Measurements from ENCODE around the gene UNCX. TPM values are rescaled to one million over a fixed set of nuclear protein-coding genes. Genes with fewer than 3 reads are reported as not detected.
A peak's percentile ranks its signal among the peaks of the same experiment; 100 is the strongest.

UNCX gene
- total and polyA plus RNA-seq, 2 of the 8 experiments (the other 6 are each of a cell fraction or from before 2014, with no cell fraction given), result not detected

DNA sequence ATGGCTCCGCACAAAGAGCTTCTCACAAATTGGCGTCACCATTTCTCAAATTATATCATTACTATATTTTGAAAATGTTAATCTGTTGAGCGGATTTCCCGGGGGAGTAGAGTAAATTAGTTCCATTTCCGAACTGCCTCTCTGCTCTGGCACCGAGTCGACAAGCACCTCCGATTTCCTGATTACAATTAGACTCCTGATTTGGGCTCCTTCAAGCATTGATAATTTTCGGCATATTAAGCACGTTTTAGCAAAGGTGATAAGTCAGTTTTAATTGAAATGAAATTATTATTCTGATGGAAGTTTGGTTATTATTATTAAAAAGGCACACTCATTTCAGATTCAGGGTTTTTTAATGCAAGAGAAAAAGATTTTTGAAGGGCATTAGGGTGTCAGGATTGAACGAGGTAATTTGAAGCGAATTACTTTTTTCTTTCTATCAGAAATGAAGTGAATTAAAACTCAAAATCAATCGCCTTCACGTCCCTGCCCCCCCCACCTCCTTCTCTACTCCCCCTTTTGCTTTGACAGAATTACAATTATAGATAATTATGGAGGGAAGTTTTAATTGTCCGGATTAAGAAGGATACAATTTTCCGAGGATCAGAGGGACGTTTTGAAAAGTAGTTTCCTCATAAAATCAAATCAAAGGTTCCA is 4.0 kb upstream of the UNCX start:
- Histone ChIP-seq H3K23ac (ENCODE audit: insufficient read length) (no peak overlapping the region), H3K56ac (replicated peaks; ENCODE audit: insufficient read length, low read depth, low read length) (no peak overlapping the region), H2BK5ac (ENCODE audit: low read depth, low read length) (no peak overlapping the region), H2AFZ (ENCODE audit: low read length) (no peak overlapping the region), H3K79me1 (ENCODE audit: low read depth, low read length) (no peaks in the 10 kb centered on the region), H4K5ac (ENCODE audit: insufficient read length, low read depth, low read length) (no peak overlapping the region), H3K9me3 (ENCODE audit: insufficient read depth in 2 of 2, low read depth in 1 of 2, low read length in 1 of 2) (no peaks in the 10 kb centered on the region; a peak in 1 of 4 replicates), H3K9ac (replicated peaks in 1 of 4; ENCODE audit: extremely low read depth in 1 of 4, low read depth in 3 of 4, low read length in 3 of 4) (no peak overlapping the region), H3K79me2 (ENCODE audit: control insufficient read depth in 1 of 2, insufficient read depth in 2 of 2, low read length in 2 of 2) (no peaks in the 10 kb centered on the region), H3K18ac (ENCODE audit: extremely low read depth, low read length) (no peak overlapping the region), H3K27me3 (replicated peaks in 1 of 4; ENCODE audit: control insufficient read depth in 3 of 4, extremely low read depth in 1 of 4, insufficient read depth in 3 of 4, low read length in 3 of 4) (peaks cover 75 to 92% (median 83%) of the 10 kb centered on the region in 4 experiments), H2BK20ac (ENCODE audit: low read length) (no peak overlapping the region), H4K8ac (ENCODE audit: extremely low read depth, insufficient read depth, low read length) (no peak overlapping the region), H3K23me2 (ENCODE audit: low read depth, low read length) (peaks cover 14% of the 10 kb centered on the region; the same call in 1 of the 2 replicates), H3K36me3 (ENCODE audit: control insufficient read depth in 2 of 4, insufficient read depth in 4 of 4, low read length in 3 of 4) (peaks cover 0 to 6% (median 0%) of the 10 kb centered on the region in 4 experiments; a peak in 1 of 8 replicates), H2AK5ac (ENCODE audit: low read depth, low read length) (no peak overlapping the region), H4K20me1 (replicated peaks in 1 of 2; ENCODE audit: control insufficient read depth in 1 of 2, insufficient read depth in 2 of 2, low read length in 2 of 2) (peaks cover 9 to 13% of the 10 kb centered on the region in 2 experiments), H4K91ac (replicated peaks; ENCODE audit: insufficient read length, low read length) (no peak overlapping the region), H3K4me3 (ENCODE audit: extremely low read depth in 1 of 4, insufficient read depth in 2 of 4, low read depth in 3 of 4, low read length in 4 of 4) (no peak overlapping the region; a peak in 1 of 8 replicates), H3K4ac (replicated peaks; ENCODE audit: insufficient read length, low read depth, low read length) (no peak overlapping the region), H3K27ac (ENCODE audit: low read depth, low read length) (no peak overlapping the region), H3K14ac (ENCODE audit: insufficient read length) (no peak overlapping the region), H3K4me1 (replicated peaks in 1 of 4; ENCODE audit: control insufficient read depth in 3 of 4, insufficient read depth in 4 of 4, low read length in 3 of 4) (peaks cover 6 to 34% (median 26%) of the 10 kb centered on the region in 4 experiments), H2BK12ac (ENCODE audit: low read depth, low read length) (no peak overlapping the region), H3K4me2 (ENCODE audit: insufficient read depth in 1 of 2, low read depth in 2 of 2, low read length in 2 of 2) (peak overlapping the region in 1 of 2 experiments; percentile 52; a peak in 1 of 4 replicates), H2BK15ac (ENCODE audit: low read length) (no peak overlapping the region), H2BK120ac (replicated peaks; ENCODE audit: low read depth, low read length) (no peak overlapping the region)
- FAIRE-seq (no peak), DNase-seq (ENCODE audit: low read depth in 1 of 2, low spot score in 2 of 2) (no peak)
- 9% methylated on average over 17 of the region's 17 CpGs; no CpG with 5 or more reads in 1 of the 2 experiments for WGBS, 2 experiments (ENCODE audit: extremely low coverage in 1 of 2, insufficient coverage in 1 of 2, insufficient read length in 1 of 2, insufficient replicate concordance in 2 of 2, low coverage in 1 of 2, low lambda C conversion rate in 2 of 2, missing lambda C conversion rate in 1 of 2)
- ChIA-PET CTCF (ENCODE audit: partially characterized antibody) (interaction anchor here (1.8 to 9.3 kb wide), 7 partner anchors 9 to 204 kb away, joined by 5 to 62 read pairs (median 17); no protein-coding TSS in a partner anchor), POLR2A (ENCODE audit: partially characterized antibody) (interaction anchor here (0.9 to 6.1 kb wide), 4 partner anchors 8 to 190 kb away, joined by 3 to 76 read pairs (median 4); no protein-coding TSS in a partner anchor)
- TF ChIP-seq GTF2F1 (IDR thresholded peaks at IDR 0.05; ENCODE audit: borderline replicate concordance, low read depth, low read length), result no peak
- TF ChIP-seq GABPA (IDR thresholded peaks at IDR 0.05; ENCODE audit: borderline replicate concordance, insufficient read depth, low read length), result no peak
- no peak for TF ChIP-seq POLR2A (IDR thresholded peaks at IDR 0.05; ENCODE audit: control extremely low read depth in 1 of 2, low read depth in 2 of 2, low read length in 2 of 2)
- no peak for TF ChIP-seq FOSL1 (IDR thresholded peaks at IDR 0.05; ENCODE audit: insufficient read depth, low read depth, low read length)
- TF ChIP-seq KDM5A (IDR thresholded peaks at IDR 0.05; ENCODE audit: low read length), result no peak
- no peak for TF ChIP-seq CBX5 (IDR thresholded peaks at IDR 0.05; ENCODE audit: low read depth, low read length)
- TF ChIP-seq BCL11A (IDR thresholded peaks at IDR 0.05; ENCODE audit: low read depth in 2 of 2, low read length in 2 of 2), result no peak
- no peak for TF ChIP-seq RXRA (IDR thresholded peaks at IDR 0.05; ENCODE audit: insufficient read depth, low read depth, low read length)
- no peak for TF ChIP-seq PHF8 (conservative IDR thresholded peaks at IDR 0.05; ENCODE audit: low read depth, low read length)
- TF ChIP-seq RBBP5 (IDR thresholded peaks at IDR 0.05; ENCODE audit: borderline replicate concordance, low read depth, low read length), result no peak
- TF ChIP-seq CREB1 (IDR thresholded peaks at IDR 0.05), result no peak
- no peak for TF ChIP-seq EP300 (IDR thresholded peaks at IDR 0.05; ENCODE audit: borderline replicate concordance in 1 of 2, low read depth in 2 of 2, low read length in 2 of 2)
- TF ChIP-seq NRF1 (IDR thresholded peaks at IDR 0.05; ENCODE audit: low read depth, low read length), result no peak
